ENCODE data around the gene TRIP10. TPM values are rescaled to one million over a fixed set of nuclear protein-coding genes. Genes with fewer than 3 reads are reported as not detected.

The TRIP10 gene, protein sequence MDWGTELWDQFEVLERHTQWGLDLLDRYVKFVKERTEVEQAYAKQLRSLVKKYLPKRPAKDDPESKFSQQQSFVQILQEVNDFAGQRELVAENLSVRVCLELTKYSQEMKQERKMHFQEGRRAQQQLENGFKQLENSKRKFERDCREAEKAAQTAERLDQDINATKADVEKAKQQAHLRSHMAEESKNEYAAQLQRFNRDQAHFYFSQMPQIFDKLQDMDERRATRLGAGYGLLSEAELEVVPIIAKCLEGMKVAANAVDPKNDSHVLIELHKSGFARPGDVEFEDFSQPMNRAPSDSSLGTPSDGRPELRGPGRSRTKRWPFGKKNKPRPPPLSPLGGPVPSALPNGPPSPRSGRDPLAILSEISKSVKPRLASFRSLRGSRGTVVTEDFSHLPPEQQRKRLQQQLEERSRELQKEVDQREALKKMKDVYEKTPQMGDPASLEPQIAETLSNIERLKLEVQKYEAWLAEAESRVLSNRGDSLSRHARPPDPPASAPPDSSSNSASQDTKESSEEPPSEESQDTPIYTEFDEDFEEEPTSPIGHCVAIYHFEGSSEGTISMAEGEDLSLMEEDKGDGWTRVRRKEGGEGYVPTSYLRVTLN
- total RNA-seq: 10 to 100 TPM; 37.0 to 74.2 TPM

DNA sequence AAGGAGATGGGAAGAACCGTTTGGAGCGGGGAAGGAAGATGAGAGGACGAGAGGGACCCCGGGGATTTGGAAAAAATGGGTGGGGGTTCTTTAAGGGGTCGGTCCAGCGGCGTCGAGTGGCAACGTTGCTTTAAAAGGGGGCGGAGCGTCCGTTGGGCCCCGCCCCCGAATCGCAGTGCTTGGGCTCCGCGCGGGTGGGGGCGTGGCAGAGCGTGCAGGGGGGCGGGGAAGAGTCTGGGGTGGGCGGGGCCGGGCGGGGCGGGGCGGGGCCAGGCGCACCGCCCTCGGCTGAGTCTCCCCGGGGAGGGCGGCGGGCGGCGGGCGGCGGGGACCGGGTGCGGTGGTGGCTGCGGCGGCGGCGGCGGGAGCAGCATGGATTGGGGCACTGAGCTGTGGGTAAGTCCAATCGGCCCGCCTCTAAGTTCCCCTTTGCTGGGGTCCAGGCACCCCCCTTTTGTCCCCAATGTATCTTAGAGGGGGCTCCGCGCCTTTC is at the start of gene TRIP10:
TSS of gene TRIP10 (plus strand) at position 291 of the 493 bp plus-strand sequence. CDS start at position 373, 82 bp downstream.
- peak; percentile 85 for DNase-seq (ENCODE audit: low spot score)
- peak within 1 kb of the TSS; percentile 91 to 93 for H3K27ac ChIP-seq
- H3K27me3 ChIP-seq (replicated peaks; ENCODE audit: insufficient read depth): no peaks in the 10 kb centered on the region
- H3K4me1 ChIP-seq (replicated peaks): peaks cover 26% of the 10 kb centered on the region
- no peaks in the 10 kb centered on the region for H3K36me3 ChIP-seq
- peak; percentile 56 for TF ChIP-seq POLR2A (IDR thresholded peaks at IDR 0.05)
- TF ChIP-seq, protein P1, sequence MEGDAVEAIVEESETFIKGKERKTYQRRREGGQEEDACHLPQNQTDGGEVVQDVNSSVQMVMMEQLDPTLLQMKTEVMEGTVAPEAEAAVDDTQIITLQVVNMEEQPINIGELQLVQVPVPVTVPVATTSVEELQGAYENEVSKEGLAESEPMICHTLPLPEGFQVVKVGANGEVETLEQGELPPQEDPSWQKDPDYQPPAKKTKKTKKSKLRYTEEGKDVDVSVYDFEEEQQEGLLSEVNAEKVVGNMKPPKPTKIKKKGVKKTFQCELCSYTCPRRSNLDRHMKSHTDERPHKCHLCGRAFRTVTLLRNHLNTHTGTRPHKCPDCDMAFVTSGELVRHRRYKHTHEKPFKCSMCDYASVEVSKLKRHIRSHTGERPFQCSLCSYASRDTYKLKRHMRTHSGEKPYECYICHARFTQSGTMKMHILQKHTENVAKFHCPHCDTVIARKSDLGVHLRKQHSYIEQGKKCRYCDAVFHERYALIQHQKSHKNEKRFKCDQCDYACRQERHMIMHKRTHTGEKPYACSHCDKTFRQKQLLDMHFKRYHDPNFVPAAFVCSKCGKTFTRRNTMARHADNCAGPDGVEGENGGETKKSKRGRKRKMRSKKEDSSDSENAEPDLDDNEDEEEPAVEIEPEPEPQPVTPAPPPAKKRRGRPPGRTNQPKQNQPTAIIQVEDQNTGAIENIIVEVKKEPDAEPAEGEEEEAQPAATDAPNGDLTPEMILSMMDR (IDR thresholded peaks at IDR 0.05): no peak
- peak; percentile 37 for TF ChIP-seq POLR2AphosphoS5 (IDR thresholded peaks at IDR 0.05)
- H3K4me3 ChIP-seq: peak within 1 kb of the TSS; percentile 69 to 80
- intact Hi-C loops (cut with DNase I): loop anchor here (5.0 to 10.0 kb wide), 2 partner anchors 123 to 205 kb away; partner anchors contain the start of gene TNFSF9
- WGBS: under 1% methylated on average over 24 of the region's 47 CpGs
- no peaks in the 10 kb centered on the region for H3K9me3 ChIP-seq

GRCh38 chr19:6690160-6690885 is 49.2 kb upstream of the TRIP10 start:
- Histone ChIP-seq H3K4me1 (replicated peaks) (no peaks in the 10 kb centered on the region), H3K27ac (no peak overlapping the region), H3K9me3 (no peaks in the 10 kb centered on the region), H3K27me3 (replicated peaks; ENCODE audit: insufficient read depth) (no peaks in the 10 kb centered on the region), H3K4me3 (no peak overlapping the region), H3K36me3 (no peaks in the 10 kb centered on the region)
- WGBS: 75% methylated on average over 11 of the region's 11 CpGs
- no peak for DNase-seq (ENCODE audit: low spot score)
- TF ChIP-seq, protein P1 (IDR thresholded peaks at IDR 0.05): no peak
- intact Hi-C loops (cut with DNase I): no loop called here

DNA sequence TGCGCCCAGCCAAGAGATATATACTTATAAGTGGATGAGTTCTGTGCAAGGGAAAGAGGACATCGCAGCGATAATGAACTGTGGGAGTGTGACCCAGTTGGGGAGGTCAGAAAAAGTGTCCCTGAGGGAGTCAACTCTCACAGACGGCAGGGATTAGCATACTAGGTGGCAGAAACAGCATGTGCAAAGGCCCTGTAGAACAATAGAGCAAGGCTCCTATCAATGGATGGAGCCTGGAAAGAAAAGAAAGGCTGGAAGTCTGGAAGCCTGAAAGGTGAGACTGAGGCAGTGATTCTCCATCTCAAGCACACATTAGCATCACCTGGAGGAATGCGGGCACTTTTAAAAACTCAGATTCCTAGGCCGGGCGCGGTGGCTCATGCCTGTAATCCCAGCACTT is 48.1 kb upstream of the TRIP10 start:
- Histone ChIP-seq H3K4me3 (no peak overlapping the region), H3K4me1 (replicated peaks) (no peaks in the 10 kb centered on the region), H3K27ac (no peak overlapping the region), H3K9me3 (no peaks in the 10 kb centered on the region), H3K36me3 (no peaks in the 10 kb centered on the region), H3K27me3 (replicated peaks; ENCODE audit: insufficient read depth) (no peaks in the 10 kb centered on the region)
- no peak for DNase-seq (ENCODE audit: low spot score)
- TF ChIP-seq, protein P1 (IDR thresholded peaks at IDR 0.05): no peak
- no peak for TF ChIP-seq POLR2AphosphoS5 (IDR thresholded peaks at IDR 0.05)
- no peak for TF ChIP-seq POLR2A (IDR thresholded peaks at IDR 0.05)
- intact Hi-C loops (cut with DNase I): no loop called here
- WGBS: 86% methylated on average over 8 of the region's 8 CpGs

GRCh38 chr19:6692027-6692426 is 47.5 kb upstream of the TRIP10 start:
- H3K4me3 ChIP-seq: no peak overlapping the region
- TF ChIP-seq POLR2AphosphoS5 (IDR thresholded peaks at IDR 0.05) (no peak), POLR2A (IDR thresholded peaks at IDR 0.05) (no peak)
- TF ChIP-seq, protein P1 (IDR thresholded peaks at IDR 0.05): no peak
- H3K36me3 ChIP-seq: no peaks in the 10 kb centered on the region
- H3K27ac ChIP-seq: no peak overlapping the region
- H3K9me3 ChIP-seq: no peaks in the 10 kb centered on the region
- intact Hi-C loops (cut with DNase I): no loop called here
- 87% methylated on average over 10 of the region's 10 CpGs for WGBS
- H3K27me3 ChIP-seq (replicated peaks; ENCODE audit: insufficient read depth): no peaks in the 10 kb centered on the region
- H3K4me1 ChIP-seq (replicated peaks): no peaks in the 10 kb centered on the region
- DNase-seq (ENCODE audit: low spot score): no peak
